Hematopoietic multipotent progenitor cell treated with erythropoietin and hydrocortisone succinate and interleukin-3 and kit ligand, for 8 days (in vitro differentiated cells): ENCODE data around the gene GGA2.
A peak's percentile ranks its signal among the peaks of the same experiment; 100 is the strongest.
"Not testable (repeated sequence)": the region's sequence is repeated elsewhere in the genome, so short reads cannot be mapped to it uniquely, and the experiment has no call there.

Experiments used
- DNase-seq: peaks from one replicate; pipeline ENCODE4 v3.0.0-alpha.2; 2015

The GGA2 gene

DNA sequence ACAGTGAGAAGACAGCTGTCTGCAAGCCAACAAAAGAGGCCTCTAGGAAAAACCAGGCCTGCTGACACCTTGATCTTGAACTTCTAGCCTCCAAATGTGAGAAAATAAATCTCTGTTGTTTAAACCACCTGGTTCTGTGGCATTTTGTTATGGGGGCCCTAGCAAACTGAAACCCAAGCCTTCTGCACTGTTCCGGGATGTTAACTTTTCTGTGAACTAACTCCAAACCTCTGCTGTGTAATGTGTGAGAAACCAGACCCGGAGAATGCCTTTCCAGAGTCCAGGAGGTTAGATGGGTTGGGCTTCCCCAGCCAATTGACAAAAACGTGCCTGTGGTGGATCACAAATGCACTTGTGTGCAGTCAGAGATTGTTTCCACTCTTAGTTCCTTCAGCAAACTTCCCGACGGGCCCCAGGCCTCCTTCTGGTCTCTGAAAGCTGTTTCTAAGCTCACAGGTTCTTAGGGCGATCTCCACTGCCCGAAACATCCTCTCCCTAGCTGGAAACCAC is 13.6 kb upstream of the GGA2 start:
- DNase-seq: no peak

- DNase-seq: no peak
Observed at GRCh38 chr16:23523321-23523720, 13.0 kb upstream of the GGA2 start.

- DNase-seq: no peak
Observed at GRCh38 chr16:23521965-23522364, 11.7 kb upstream of the GGA2 start.

- DNase-seq: no peak
Observed at GRCh38 chr16:23521037-23521743, 10.9 kb upstream of the GGA2 start.

DNA sequence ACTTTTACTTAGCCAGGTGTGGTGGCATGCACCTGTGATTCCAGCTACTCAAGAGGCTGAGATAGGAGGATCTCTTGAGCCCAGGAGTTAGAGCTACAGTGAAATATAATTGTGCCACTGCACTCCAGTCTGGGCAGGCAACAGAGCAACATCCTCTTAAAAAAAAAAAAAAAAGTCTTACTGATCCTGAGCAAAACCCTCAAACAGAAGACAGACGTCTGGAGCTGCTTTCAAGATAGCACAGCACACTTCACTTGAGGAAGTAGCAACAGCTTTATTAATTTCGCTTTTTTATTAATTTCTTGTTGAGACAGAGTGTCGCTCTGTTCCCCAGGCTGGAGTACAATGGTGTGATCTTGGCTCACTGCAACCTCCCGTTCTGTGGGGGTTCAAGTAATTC is 10.2 kb upstream of the GGA2 start:
- DNase-seq: no peak

GRCh38 chr16:23519282-23519681 is 9.0 kb upstream of the GGA2 start:
- no peak for DNase-seq

GRCh38 chr16:23518435-23518891 is 8.2 kb upstream of the GGA2 start:
- no peak for DNase-seq

GRCh38 chr16:23516366-23517137 is 6.3 kb upstream of the GGA2 start:
- no peak for DNase-seq

DNA sequence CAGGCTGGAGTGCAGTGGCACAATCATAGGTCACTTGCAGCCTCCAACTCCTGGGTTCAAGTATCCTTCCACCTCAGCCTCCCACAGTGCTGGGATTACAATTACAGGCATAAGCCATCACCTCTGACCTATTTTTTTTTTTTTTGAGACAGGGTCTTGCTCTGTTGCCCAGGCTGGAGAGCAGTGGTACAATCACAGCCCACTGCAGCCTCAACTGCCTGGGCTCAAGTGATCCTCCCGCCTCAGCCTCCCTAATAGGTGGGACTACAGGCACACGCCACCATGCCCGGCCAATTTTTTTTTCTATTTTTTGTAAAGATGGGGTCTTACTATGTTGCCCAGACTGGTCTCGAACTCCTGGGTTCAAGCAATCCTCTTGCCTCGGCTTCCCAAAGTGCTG is 5.6 kb upstream of the GGA2 start:
- no peak for DNase-seq

DNA sequence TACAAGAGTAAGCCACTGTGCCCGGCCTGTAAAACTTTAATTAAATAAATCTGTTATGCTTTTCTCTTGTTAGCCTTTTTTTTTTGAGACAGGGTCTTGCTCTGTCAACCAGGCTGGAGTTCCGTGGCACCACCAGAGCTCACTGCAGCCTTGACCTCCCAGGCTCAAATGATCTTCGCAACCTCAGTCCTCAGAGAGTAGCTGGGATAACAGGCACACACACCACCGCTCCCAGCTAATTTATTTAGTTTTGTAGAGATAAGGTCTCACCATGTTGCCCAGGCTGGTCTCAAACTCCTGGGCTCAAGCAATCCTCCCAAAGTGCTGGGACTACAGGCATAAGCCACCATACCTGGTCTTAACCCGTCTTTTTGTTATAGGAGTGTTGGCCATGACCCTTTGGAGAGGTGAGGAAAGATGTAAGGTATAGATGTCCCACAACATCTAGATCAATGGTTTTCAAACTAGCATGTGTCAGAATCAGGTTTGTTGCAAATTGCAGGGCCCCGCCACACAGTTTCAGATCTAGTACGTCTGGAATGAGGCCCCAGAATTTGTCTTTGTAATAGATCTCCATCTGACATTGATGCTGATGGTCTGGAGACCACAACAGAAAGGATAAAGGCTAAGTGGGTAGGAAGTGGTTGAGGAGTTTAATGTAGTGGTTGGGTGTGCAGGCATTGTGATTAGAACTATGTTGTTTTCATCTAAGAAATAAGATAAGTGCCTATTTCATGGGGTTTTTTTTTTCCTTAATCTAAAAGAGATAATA is 4.3 kb upstream of the GGA2 start:
- DNase-seq: no peak

- peak; percentile 51 for DNase-seq
Observed at GRCh38 chr16:23512168-23512695, 1.9 kb upstream of the GGA2 start.

GRCh38 chr16:23511731-23512130 is 1.4 kb upstream of the GGA2 start:
- no peak for DNase-seq

DNA sequence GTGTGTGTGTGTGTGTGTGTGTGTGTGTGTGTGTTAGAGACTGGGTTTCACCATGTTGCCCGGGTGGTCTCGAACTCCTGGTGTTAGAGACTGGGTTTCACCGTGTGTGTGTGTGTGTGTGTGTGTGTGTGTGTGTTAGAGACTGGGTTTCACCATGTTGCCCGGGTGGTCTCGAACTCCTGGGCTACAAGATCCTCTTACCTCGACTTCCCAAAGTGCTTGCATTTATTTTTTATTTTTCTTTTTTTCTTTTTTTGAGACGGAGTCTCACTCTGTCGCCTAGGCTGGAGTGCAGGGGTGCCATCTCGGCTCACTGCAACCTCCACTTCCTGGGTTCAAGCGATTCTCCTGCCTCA is 599 bp upstream of the GGA2 start:
- not testable (repeated sequence) for DNase-seq

DNA sequence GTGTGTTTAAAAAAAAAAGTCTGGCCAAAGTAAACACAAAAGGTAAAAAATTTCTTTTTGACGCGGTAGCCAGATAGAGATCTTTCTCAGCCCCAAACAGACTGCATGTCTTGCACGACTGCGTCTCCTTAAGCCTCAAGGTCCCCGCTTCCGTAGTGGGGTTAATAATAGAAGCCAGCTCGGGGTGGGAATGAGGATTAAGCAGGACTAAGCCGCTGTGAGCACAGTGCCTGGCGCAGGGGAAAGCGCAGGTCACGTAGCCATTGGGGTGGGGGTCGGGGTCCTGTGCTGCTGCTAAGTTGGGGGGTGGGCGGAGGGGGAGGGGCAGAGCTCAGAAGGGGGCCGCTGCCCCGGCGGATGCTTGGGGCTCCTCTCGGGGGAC is 521 bp downstream of the GGA2 start:
- peak; percentile 61 for DNase-seq

- DNase-seq: no peak
Observed at GRCh38 chr16:23509441-23509754, 896 bp downstream of the GGA2 start.

GRCh38 chr16:23508589-23509440 is 1.5 kb downstream of the GGA2 start:
- peak; percentile 67 for DNase-seq

DNA sequence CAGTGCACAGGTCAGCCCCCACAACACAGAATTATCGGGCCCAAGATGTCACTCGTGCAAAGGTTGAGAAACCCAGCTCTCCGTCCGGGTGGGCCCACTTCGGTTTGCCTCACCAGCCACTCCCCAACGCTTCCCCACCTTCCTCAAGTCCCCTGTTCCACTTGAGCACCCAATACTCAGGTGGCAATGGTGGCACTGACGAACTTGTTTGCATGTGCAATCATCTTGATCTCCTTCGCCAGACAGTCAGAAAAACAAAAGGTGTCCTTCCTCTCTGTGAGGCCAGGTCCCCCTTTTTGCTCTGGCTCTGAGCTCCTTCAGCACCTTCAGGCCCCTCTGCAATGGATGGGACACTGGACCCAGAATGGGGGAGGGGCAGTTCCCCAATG is 3.7 kb downstream of the GGA2 start:
- no peak for DNase-seq

DNA sequence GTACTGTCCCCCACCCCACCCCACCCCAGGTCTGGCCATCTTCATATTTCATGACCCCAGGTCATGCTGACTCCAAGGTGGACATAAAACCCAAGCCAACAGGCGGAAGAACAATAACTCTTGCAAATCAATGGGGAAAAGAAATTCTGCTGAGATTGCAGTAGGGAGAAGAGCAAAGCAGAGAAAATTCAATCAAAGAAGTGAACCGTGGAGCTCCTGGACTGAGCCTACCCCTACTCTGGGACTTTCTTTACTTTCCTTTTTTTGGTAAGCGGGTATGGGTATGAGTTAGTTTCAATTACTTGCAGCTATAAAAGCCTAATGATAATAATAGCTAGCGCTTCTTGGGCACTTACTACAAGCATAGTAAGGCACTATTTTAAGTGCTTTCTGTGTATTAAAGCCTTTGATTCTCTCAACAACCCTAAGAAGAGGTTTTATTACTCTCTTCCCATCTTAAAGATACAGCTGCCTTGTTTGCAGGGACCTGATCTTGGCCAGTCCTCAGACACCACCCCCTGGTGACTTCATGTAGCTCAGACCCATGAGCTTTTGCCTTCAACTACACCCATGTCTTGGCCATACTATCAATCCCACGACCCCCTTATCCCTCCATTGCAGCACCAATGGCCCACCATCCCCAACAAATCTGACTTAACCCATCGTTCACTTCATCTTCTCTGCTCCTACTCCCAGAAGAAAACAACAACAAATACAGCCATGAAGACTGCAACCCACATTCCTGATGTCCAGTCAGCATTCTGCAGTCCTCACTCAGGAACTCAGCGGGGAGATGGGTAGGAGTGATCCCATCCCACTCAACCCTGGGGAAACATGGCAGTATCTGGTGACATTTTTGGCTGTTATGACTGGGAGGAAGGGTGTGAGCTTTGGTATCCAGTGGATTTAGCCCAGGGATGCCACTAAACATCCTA is 4.4 kb downstream of the GGA2 start:
- DNase-seq: peak; percentile 21

- DNase-seq: no peak
Observed at GRCh38 chr16:23505180-23505665, 5.1 kb downstream of the GGA2 start.

DNA sequence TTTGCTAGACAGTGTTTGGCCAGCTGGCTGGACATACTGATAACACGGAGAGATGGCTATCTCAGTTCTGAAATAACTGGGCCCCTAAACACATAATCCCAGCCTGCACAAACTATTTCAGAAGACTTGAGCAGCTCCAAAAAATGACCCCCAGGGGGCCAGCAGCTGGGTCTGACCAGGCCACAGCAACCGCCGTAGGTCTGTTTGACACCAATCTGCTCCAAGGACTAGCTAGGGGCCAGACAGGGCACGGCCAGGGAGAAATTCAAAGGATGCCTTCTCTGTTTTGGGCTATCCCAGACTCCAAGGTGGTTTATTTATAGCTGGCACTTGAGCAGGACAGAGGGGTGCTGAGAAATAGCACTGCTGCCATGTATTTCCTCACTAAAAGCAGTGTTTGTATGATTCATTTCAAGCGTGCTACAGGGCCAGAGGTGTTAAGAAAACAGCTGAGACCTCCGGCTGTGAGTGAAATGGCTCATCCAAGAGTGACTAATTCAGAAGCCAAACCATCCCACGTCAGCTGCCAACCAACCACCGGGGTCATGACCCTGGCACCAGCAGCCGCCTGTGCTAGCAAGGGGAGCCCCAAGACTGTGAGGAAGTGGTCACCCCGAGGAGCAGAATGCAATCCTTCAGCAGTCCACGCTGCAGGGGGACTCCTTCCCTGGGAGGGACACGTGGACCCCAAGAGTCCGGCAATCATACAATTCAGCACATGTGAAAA is 5.7 kb downstream of the GGA2 start:
- DNase-seq: no peak

- peak; percentile 44 for DNase-seq
Observed at GRCh38 chr16:23504076-23504452, 6.2 kb downstream of the GGA2 start.
